Measurements from ENCODE around the gene BMP7. TPM values are rescaled to one million over a fixed set of nuclear protein-coding genes. Genes with fewer than 3 reads are reported as not detected.

BMP7 gene
- total RNA-seq, 1 donor from 2014 or later = not detected

GRCh38 chr20:57231951-57232428 lies 34.5 kb downstream of the BMP7 start:
- DNase-seq (ENCODE audit: low read depth, low spot score) = no peak

GRCh38 chr20:57231161-57231560 lies 35.3 kb downstream of the BMP7 start:
- no peak for DNase-seq (ENCODE audit: low read depth, low spot score)

GRCh38 chr20:57230247-57230646 lies 36.2 kb downstream of the BMP7 start:
- no peak for DNase-seq (ENCODE audit: low read depth, low spot score)

GRCh38 chr20:57229490-57229889 lies 37.0 kb downstream of the BMP7 start:
- no peak for DNase-seq (ENCODE audit: low read depth, low spot score)

GRCh38 chr20:57225830-57226229 lies 40.6 kb downstream of the BMP7 start:
- no peak for DNase-seq (ENCODE audit: low read depth, low spot score)

- no peak for DNase-seq (ENCODE audit: low read depth, low spot score)
Observed at GRCh38 chr20:57225197-57225733, 41.2 kb downstream of the BMP7 start.

- no peak for DNase-seq (ENCODE audit: low read depth, low spot score)
Observed at GRCh38 chr20:57224641-57225138, 41.8 kb downstream of the BMP7 start.

- DNase-seq (ENCODE audit: low read depth, low spot score) = no peak
Observed at GRCh38 chr20:57223648-57224489, 42.6 kb downstream of the BMP7 start.

- DNase-seq (ENCODE audit: low read depth, low spot score) = no peak
Observed at GRCh38 chr20:57222631-57222950, 43.9 kb downstream of the BMP7 start.

- DNase-seq (ENCODE audit: low read depth, low spot score) = no peak
Observed at GRCh38 chr20:57221916-57222630, 44.4 kb downstream of the BMP7 start.

GRCh38 chr20:57220337-57221145 lies 45.9 kb downstream of the BMP7 start:
- DNase-seq (ENCODE audit: low read depth, low spot score) = no peak

- no peak for DNase-seq (ENCODE audit: low read depth, low spot score)
Observed at GRCh38 chr20:57219071-57219677, 47.3 kb downstream of the BMP7 start.

GRCh38 chr20:57218489-57218888 lies 48.0 kb downstream of the BMP7 start:
- DNase-seq (ENCODE audit: low read depth, low spot score) = no peak

GRCh38 chr20:57217802-57218201 lies 48.6 kb downstream of the BMP7 start:
- DNase-seq (ENCODE audit: low read depth, low spot score) = no peak

- DNase-seq (ENCODE audit: low read depth, low spot score) = no peak
Observed at GRCh38 chr20:57216669-57217068, 49.8 kb downstream of the BMP7 start.

- DNase-seq (ENCODE audit: low read depth, low spot score) = no peak
Observed at GRCh38 chr20:57215826-57216471, 50.5 kb downstream of the BMP7 start.

- no peak for DNase-seq (ENCODE audit: low read depth, low spot score)
Observed at GRCh38 chr20:57215426-57215825, 51.0 kb downstream of the BMP7 start.

- DNase-seq (ENCODE audit: low read depth, low spot score) = no peak
Observed at GRCh38 chr20:57214948-57215347, 51.5 kb downstream of the BMP7 start.

- DNase-seq (ENCODE audit: low read depth, low spot score) = no peak
Observed at GRCh38 chr20:57214427-57214826, 52.0 kb downstream of the BMP7 start.

GRCh38 chr20:57213924-57214323 lies 52.5 kb downstream of the BMP7 start:
- no peak for DNase-seq (ENCODE audit: low read depth, low spot score)

GRCh38 chr20:57213291-57213690 lies 53.1 kb downstream of the BMP7 start:
- DNase-seq (ENCODE audit: low read depth, low spot score) = no peak

All from pulmonary artery endothelial cell (primary cell).